Small intestine (tissue), 7 donors: ENCODE measurements around the gene PIWIL4. TPM values are rescaled to one million over a fixed set of nuclear protein-coding genes. Genes with fewer than 3 reads are reported as not detected.
"Not testable (repeated sequence)": the region's sequence is repeated elsewhere in the genome, so short reads cannot be mapped to it uniquely, and the experiment has no call there.

ENCODE experiments used
- DNase-seq, 2 donors: peaks; one replicate each; pipeline versions ENCODE4 v3.0.0 to v3.0.0-alpha.2; 2013
- FAIRE-seq: peaks from 2 replicates; lab custom pipeline; 2012; peaks lifted over from hg19 to GRCh38; lab: Jason Lieb, UNC
- H3K27ac ChIP-seq, 3 donors: one replicate each; pipeline ENCODE4 v1.5.1; 2013; ENCODE audit warnings: low read length in 2 of 3, mild to moderate bottlenecking in 2 of 3, control low read depth in 1 of 3, inconsistent platforms in 1 of 3, low read depth in 1 of 3, moderate library complexity in 1 of 3
- H3K27me3 ChIP-seq, 3 donors: one replicate each; pipeline ENCODE4 v1.6.1; 2013; ENCODE audit warnings: low read length in 3 of 3, inconsistent platforms in 1 of 3; ENCODE audit not compliant: control insufficient read depth in 3 of 3, insufficient read depth in 3 of 3
- H3K36me3 ChIP-seq, 3 donors: one replicate each; pipeline ENCODE4 v1.6.1; 2013; ENCODE audit warnings: low read length in 3 of 3, inconsistent platforms in 1 of 3, low read depth in 1 of 3, mild to moderate bottlenecking in 1 of 3, moderate library complexity in 1 of 3; ENCODE audit not compliant: control insufficient read depth in 3 of 3, insufficient read depth in 2 of 3
- H3K4me1 ChIP-seq, 3 donors: one replicate each; pipeline ENCODE4 v1.6.1; 2013; ENCODE audit warnings: low read length in 2 of 3, inconsistent platforms in 1 of 3, low read depth in 1 of 3, mild to moderate bottlenecking in 1 of 3, moderate library complexity in 1 of 3; ENCODE audit not compliant: control insufficient read depth in 3 of 3, insufficient read depth in 2 of 3
- H3K4me3 ChIP-seq, 3 donors: one replicate each; pipeline ENCODE4 v1.5.1; 2013; ENCODE audit warnings: low read length in 3 of 3, control low read depth in 1 of 3, inconsistent platforms in 1 of 3, low read depth in 1 of 3, mild to moderate bottlenecking in 1 of 3, moderate library complexity in 1 of 3
- H3K9me3 ChIP-seq, 2 donors: one replicate each; pipeline ENCODE4 v1.6.1; 2013; ENCODE audit warnings: low read depth in 1 of 2, low read length in 1 of 2; ENCODE audit not compliant: control insufficient read depth in 2 of 2, insufficient read depth in 1 of 2
- WGBS, 3 donors: extraction: QIAGEN DNeasy Blood & Tissue Kit; methylation state at CpG; one replicate each; pipeline ENCODE4 v1.1.7; 2013; 5-methylcytosine and 5-hydroxymethylcytosine counted together
- polyA plus RNA-seq, 4 donors: library from polyadenylated mRNA; stranded (reverse) in 3 of 4; unstranded in 1 of 4; fragments of 200-250 nt in 3 of 4; fragments of 120-200 nt in 1 of 4; gene quantifications; one replicate each; pipeline versions ENCODE4 v1.2.1 to v1.2.3, GENCODE V29; 2013
- donor health status: healthy with polysubstance abuse.
- donor health status: control.
- donor health status: control.
- donor health status: Bipolar disorder and iron deficiency.
- donor health status: healthy.

Gene PIWIL4
- polyA plus RNA-seq, 4 donors: 8.0 to 23.5 (median 16.2) TPM

DNA sequence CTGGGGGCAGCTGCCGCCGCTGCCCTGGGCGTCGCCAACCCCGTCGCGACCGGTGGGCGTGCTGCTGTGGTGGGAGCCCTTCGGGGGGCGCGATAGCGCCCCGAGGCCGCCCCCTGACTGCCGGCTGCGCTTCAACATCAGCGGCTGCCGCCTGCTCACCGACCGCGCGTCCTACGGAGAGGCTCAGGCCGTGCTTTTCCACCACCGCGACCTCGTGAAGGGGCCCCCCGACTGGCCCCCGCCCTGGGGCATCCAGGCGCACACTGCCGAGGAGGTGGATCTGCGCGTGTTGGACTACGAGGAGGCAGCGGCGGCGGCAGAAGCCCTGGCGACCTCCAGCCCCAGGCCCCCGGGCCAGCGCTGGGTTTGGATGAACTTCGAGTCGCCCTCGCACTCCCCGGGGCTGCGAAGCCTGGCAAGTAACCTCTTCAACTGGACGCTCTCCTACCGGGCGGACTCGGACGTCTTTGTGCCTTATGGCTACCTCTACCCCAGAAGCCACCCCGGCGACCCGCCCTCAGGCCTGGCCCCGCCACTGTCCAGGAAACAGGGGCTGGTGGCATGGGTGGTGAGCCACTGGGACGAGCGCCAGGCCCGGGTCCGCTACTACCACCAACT lies 22.4 kb upstream of the PIWIL4 start:
- FAIRE-seq (no peak), DNase-seq (peak; percentile 32 to 73)
- no peaks in the 10 kb centered on the region for H3K9me3 ChIP-seq
- H3K4me3 ChIP-seq: peak overlapping the region; percentile 66 to 92 (median 79)
- peaks cover 0 to 18% (median 2%) of the 10 kb centered on the region in 3 donors for H3K4me1 ChIP-seq
- peaks cover 0 to 8% (median 0%) of the 10 kb centered on the region in 3 donors for H3K36me3 ChIP-seq
- 4 to 14% (median 9%) methylated on average over 46 to 59 of the region's 59 CpGs for WGBS, 3 donors
- peak overlapping the region; percentile 92 to 98 (median 98) for H3K27ac ChIP-seq
- H3K27me3 ChIP-seq: no peaks in the 10 kb centered on the region

- whole genome bisulfite sequencing, 3 donors: 12 to 48% (median 30%) methylated on average over 48 to 54 of the region's 54 CpGs
- Histone ChIP-seq H3K9me3 (no peaks in the 10 kb centered on the region), H3K27me3 (no peaks in the 10 kb centered on the region), H3K27ac (peak overlapping the region; percentile 92 to 98 (median 98)), H3K4me1 (peaks cover 0 to 18% (median 3%) of the 10 kb centered on the region in 3 donors), H3K36me3 (peaks cover 0 to 8% (median 0%) of the 10 kb centered on the region in 3 donors), H3K4me3 (peak overlapping the region; percentile 66 to 92 (median 79))
- peak; percentile 61 to 66 for DNase-seq
- FAIRE-seq: no peak
Measured at GRCh38 chr11:94545264-94546161, 21.7 kb upstream of the PIWIL4 start.

DNA sequence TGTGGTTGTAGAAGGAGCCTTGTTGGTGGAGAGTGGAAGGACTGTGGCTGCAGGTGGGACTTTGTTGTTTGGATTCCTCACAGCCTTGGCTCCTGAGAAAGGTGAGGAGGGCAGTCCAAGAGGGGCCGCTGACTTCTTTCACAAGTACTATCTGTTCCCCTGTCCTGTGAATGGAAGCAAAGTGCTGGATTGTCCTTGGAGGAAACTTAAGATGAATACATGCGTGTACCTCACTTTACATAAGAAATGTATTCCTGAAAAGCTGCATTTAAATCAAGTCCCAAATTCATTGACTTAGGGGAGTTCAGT lies 21.1 kb upstream of the PIWIL4 start:
- H3K9me3 ChIP-seq: no peaks in the 10 kb centered on the region

DNA sequence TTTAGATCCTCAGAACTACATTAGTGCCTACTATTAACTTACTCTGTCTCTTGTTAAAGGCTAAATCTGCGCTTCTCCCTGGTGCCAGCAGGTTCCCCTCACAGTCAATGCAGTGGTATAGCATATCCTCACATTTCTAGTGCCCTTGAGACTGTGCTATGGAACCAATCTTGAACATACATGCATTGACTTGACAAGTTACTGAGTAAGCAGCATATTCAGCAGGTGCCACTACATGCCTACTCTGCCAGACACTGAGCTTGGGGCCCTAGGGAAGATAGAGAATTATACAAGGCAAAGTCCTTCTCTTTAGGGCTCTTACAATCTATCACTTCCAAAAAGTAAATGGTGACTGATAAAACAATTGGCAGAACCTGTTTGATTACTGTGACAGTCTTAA lies 20.3 kb upstream of the PIWIL4 start:
- H3K4me3 ChIP-seq: peak overlapping the region in 2 of 3 donors; percentile 66 to 92
- FAIRE-seq (no peak), DNase-seq (peak; percentile 89 to 97)
- H3K27me3 ChIP-seq: no peaks in the 10 kb centered on the region
- H3K4me1 ChIP-seq: peaks cover 0 to 14% (median 5%) of the 10 kb centered on the region in 3 donors
- WGBS, 3 donors: 12 to 71% (median 30%) methylated on average over 1 of the region's 1 CpG
- H3K36me3 ChIP-seq: peaks cover 0 to 12% (median 0%) of the 10 kb centered on the region in 3 donors
- H3K9me3 ChIP-seq: no peaks in the 10 kb centered on the region
- peak overlapping the region; percentile 9 to 98 (median 43) for H3K27ac ChIP-seq

More for the DNA sequence above, 21.1 kb upstream of the PIWIL4 start:
- H3K36me3 ChIP-seq: peaks cover 0 to 8% (median 0%) of the 10 kb centered on the region in 3 donors
- peak overlapping the region; percentile 66 to 92 (median 79) for H3K4me3 ChIP-seq
- peaks cover 0 to 17% (median 5%) of the 10 kb centered on the region in 3 donors for H3K4me1 ChIP-seq
- DNase-seq (peak; percentile 35 to 44), FAIRE-seq (no peak)
- peak overlapping the region; percentile 36 to 98 (median 92) for H3K27ac ChIP-seq
- 21 to 55% (median 38%) methylated on average over 2 of the region's 2 CpGs for WGBS, 3 donors
- H3K27me3 ChIP-seq: no peaks in the 10 kb centered on the region

GRCh38 chr11:94549146-94549545 lies 18.0 kb upstream of the PIWIL4 start:
- peak; percentile 51 to 74 for DNase-seq
- 19 to 53% (median 33%) methylated on average over 5 of the region's 5 CpGs for WGBS, 3 donors
- Histone ChIP-seq H3K36me3 (peaks cover 0 to 14% (median 2%) of the 10 kb centered on the region in 3 donors), H3K4me3 (peak overlapping the region in 2 of 3 donors; percentile 56 to 66), H3K9me3 (no peaks in the 10 kb centered on the region), H3K27me3 (no peaks in the 10 kb centered on the region), H3K4me1 (peaks cover 0 to 12% (median 2%) of the 10 kb centered on the region in 3 donors), H3K27ac (peak overlapping the region in 1 of 3 donors; percentile 60)
- no peak for FAIRE-seq

GRCh38 chr11:94550513-94550912 lies 16.7 kb upstream of the PIWIL4 start:
- H3K9me3 ChIP-seq: no peaks in the 10 kb centered on the region
- 17 to 46% (median 30%) methylated on average over 4 of the region's 4 CpGs for WGBS, 3 donors
- H3K36me3 ChIP-seq: peaks cover 0 to 12% (median 2%) of the 10 kb centered on the region in 3 donors
- peak overlapping the region in 1 of 3 donors; percentile 19 for H3K27ac ChIP-seq
- peak overlapping the region in 1 of 3 donors; percentile 5 for H3K4me3 ChIP-seq
- FAIRE-seq (no peak), DNase-seq (peak in 1 of 2 donors; percentile 39)
- no peaks in the 10 kb centered on the region for H3K27me3 ChIP-seq
- H3K4me1 ChIP-seq: peaks cover 0 to 13% (median 4%) of the 10 kb centered on the region in 3 donors

- peak in 1 of 2 donors; percentile 28 for DNase-seq
- peaks cover 0 to 13% (median 4%) of the 10 kb centered on the region in 3 donors for H3K4me1 ChIP-seq
- WGBS, 3 donors: 41 to 96% (median 96%) methylated on average over 1 of the region's 1 CpG
- no peak overlapping the region for H3K4me3 ChIP-seq
- no peaks in the 10 kb centered on the region for H3K27me3 ChIP-seq
- H3K27ac ChIP-seq: no peak overlapping the region
- H3K9me3 ChIP-seq: no peaks in the 10 kb centered on the region
- peaks cover 0 to 7% (median 2%) of the 10 kb centered on the region in 3 donors for H3K36me3 ChIP-seq
- no peak for FAIRE-seq
Measured at GRCh38 chr11:94553938-94554337, 13.2 kb upstream of the PIWIL4 start.

DNA sequence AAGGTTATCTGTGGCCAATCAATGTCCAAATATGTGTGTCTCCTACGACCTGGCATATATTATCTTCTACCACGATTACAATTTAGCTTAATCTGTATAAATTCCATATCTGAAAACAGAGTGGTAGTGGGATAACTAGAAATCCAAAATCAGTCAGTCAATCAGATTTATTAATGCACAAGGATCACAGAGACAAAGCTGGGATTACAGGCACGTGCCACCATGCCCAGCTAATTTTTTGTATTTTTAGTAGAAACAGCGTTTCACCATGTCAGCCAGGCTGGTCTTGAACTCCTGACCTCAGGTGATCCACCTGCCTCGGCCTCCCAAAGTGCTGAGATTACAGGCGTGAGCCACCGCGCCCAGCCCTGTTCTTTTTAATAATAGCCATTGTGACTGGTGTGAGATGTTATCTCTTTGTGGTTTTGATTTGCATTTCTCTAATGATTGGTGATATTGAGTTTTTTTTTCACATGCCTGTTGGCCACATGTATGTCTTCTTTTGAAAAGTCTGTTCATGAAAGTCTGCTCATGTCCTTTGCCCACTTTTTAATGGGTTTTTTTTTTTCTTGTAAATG lies 11.3 kb upstream of the PIWIL4 start:
- H3K27ac ChIP-seq, H3K4me3 ChIP-seq, H3K9me3 ChIP-seq, DNase-seq, H3K4me1 ChIP-seq, FAIRE-seq, H3K27me3 ChIP-seq: not testable (repeated sequence)
- H3K36me3 ChIP-seq: peaks cover 0 to 10% (median 2%) of the 10 kb centered on the region in 3 donors
- WGBS, 3 donors: 48 to 74% (median 59%) methylated on average over 8 of the region's 8 CpGs
